ENCODE measurements around the gene TRIM66. TPM values are rescaled to one million over a fixed set of nuclear protein-coding genes. Genes with fewer than 3 reads are reported as not detected.

Gene TRIM66
- total and polyA plus RNA-seq, 10 of the 15 experiments (the other 5 are each of a cell fraction or from before 2014, with no cell fraction given), result 1.7 to 14.5 (median 7.4) TPM

- H3K9ac ChIP-seq (ENCODE audit: control insufficient read depth, insufficient read depth, low read length), result no peak overlapping the region
- in situ Hi-C loops (cut with MboI), result no loop called here
- intact Hi-C loops (cut with micrococcal nuclease; ENCODE audit: unreplicated experiment), result no loop called here
- H3K27me3 ChIP-seq (replicated peaks in 1 of 2; ENCODE audit: control insufficient read depth in 2 of 2, insufficient read depth in 2 of 2, low read length in 1 of 2), result no peaks in the 10 kb centered on the region
- H3K9me3 ChIP-seq (replicated peaks; ENCODE audit: control insufficient read depth, insufficient read depth, low read length), result no peaks in the 10 kb centered on the region
- BruUV-seq (replicated peaks), result no TSS peak
- CTCF ChIA-PET, result no interaction called here
- ATAC-seq (no peak), DNase-seq (ENCODE audit: low read depth, low spot score) (no peak), FAIRE-seq (no peak)
- POLR2A ChIA-PET, result no interaction called here
- H3K27ac ChIP-seq (ENCODE audit: control insufficient read depth, insufficient read depth), result no peak overlapping the region
- SMC1A ChIA-PET (ENCODE audit: uncharacterized antibody, unreplicated experiment), result no interaction called here
- H4K20me1 ChIP-seq (ENCODE audit: control insufficient read depth, insufficient read depth), result no peaks in the 10 kb centered on the region
- peaks cover 0 to 15% of the 10 kb centered on the region in 2 experiments; a peak in 2 of 4 replicates for H3K36me3 ChIP-seq (ENCODE audit: control insufficient read depth in 2 of 2, insufficient read depth in 2 of 2, low read length in 1 of 2)
- H3K4me3 ChIP-seq, result no peak overlapping the region
- WGBS (ENCODE audit: insufficient coverage, insufficient replicate concordance, low lambda C conversion rate, missing lambda C conversion rate), result 61% methylated on average over 4 of the region's 4 CpGs
- RAD21 ChIA-PET (ENCODE audit: unreplicated experiment), result no interaction called here
- no peaks in the 10 kb centered on the region for H3K79me2 ChIP-seq (ENCODE audit: control insufficient read depth, insufficient read depth, low read length)
- no peak overlapping the region for H2AFZ ChIP-seq (ENCODE audit: control insufficient read depth, low read depth, low read length)
- H3K4me1 ChIP-seq (ENCODE audit: control insufficient read depth, insufficient read depth, low read length), result no peaks in the 10 kb centered on the region
- H3K4me2 ChIP-seq (ENCODE audit: control insufficient read depth, insufficient read depth), result no peak overlapping the region
- TF ChIP-seq TAF1 (IDR thresholded peaks at IDR 0.05; ENCODE audit: borderline replicate concordance, low read depth, low read length), result no peak
- no peak for TF ChIP-seq SMARCA5 (IDR thresholded peaks at IDR 0.05)
- TF ChIP-seq, protein P1, sequence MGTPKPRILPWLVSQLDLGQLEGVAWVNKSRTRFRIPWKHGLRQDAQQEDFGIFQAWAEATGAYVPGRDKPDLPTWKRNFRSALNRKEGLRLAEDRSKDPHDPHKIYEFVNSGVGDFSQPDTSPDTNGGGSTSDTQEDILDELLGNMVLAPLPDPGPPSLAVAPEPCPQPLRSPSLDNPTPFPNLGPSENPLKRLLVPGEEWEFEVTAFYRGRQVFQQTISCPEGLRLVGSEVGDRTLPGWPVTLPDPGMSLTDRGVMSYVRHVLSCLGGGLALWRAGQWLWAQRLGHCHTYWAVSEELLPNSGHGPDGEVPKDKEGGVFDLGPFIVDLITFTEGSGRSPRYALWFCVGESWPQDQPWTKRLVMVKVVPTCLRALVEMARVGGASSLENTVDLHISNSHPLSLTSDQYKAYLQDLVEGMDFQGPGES (IDR thresholded peaks at IDR 0.05), result no peak
- no peak for TF ChIP-seq SIN3A (IDR thresholded peaks at IDR 0.05; ENCODE audit: low read depth, low read length)
- TF ChIP-seq POLR2A (IDR thresholded peaks at IDR 0.05; ENCODE audit: low read depth, low read length), result no peak
- TF ChIP-seq FOXK2 (IDR thresholded peaks at IDR 0.05), result no peak
- no peak for TF ChIP-seq EED (IDR thresholded peaks at IDR 0.05; ENCODE audit: low read depth)
- TF ChIP-seq RAD21 (IDR thresholded peaks at IDR 0.05; ENCODE audit: insufficient read depth, low read depth, low read length), result no peak
- TF ChIP-seq WRNIP1 (IDR thresholded peaks at IDR 0.05; ENCODE audit: borderline replicate concordance, low read depth, low read length), result no peak
- TF ChIP-seq POLR2AphosphoS2 (IDR thresholded peaks at IDR 0.05; ENCODE audit: low read depth, low read length), result no peak
- no peak for TF ChIP-seq REST (IDR thresholded peaks at IDR 0.05; ENCODE audit: low read depth, low read length)
- TF ChIP-seq, protein P2, sequence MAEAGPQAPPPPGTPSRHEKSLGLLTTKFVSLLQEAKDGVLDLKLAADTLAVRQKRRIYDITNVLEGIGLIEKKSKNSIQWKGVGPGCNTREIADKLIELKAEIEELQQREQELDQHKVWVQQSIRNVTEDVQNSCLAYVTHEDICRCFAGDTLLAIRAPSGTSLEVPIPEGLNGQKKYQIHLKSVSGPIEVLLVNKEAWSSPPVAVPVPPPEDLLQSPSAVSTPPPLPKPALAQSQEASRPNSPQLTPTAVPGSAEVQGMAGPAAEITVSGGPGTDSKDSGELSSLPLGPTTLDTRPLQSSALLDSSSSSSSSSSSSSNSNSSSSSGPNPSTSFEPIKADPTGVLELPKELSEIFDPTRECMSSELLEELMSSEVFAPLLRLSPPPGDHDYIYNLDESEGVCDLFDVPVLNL (IDR thresholded peaks at IDR 0.05; ENCODE audit: low read depth, low read length), result no peak
- TF ChIP-seq TCF3 (IDR thresholded peaks at IDR 0.05; ENCODE audit: borderline replicate concordance, insufficient read depth, low read depth, low read length), result no peak
- TF ChIP-seq TCF12 (IDR thresholded peaks at IDR 0.05; ENCODE audit: low read depth, low read length), result no peak
- TF ChIP-seq PAX5 (IDR thresholded peaks at IDR 0.05; ENCODE audit: borderline replicate concordance, low read depth, low read length), result no peak
- TF ChIP-seq, protein P3, sequence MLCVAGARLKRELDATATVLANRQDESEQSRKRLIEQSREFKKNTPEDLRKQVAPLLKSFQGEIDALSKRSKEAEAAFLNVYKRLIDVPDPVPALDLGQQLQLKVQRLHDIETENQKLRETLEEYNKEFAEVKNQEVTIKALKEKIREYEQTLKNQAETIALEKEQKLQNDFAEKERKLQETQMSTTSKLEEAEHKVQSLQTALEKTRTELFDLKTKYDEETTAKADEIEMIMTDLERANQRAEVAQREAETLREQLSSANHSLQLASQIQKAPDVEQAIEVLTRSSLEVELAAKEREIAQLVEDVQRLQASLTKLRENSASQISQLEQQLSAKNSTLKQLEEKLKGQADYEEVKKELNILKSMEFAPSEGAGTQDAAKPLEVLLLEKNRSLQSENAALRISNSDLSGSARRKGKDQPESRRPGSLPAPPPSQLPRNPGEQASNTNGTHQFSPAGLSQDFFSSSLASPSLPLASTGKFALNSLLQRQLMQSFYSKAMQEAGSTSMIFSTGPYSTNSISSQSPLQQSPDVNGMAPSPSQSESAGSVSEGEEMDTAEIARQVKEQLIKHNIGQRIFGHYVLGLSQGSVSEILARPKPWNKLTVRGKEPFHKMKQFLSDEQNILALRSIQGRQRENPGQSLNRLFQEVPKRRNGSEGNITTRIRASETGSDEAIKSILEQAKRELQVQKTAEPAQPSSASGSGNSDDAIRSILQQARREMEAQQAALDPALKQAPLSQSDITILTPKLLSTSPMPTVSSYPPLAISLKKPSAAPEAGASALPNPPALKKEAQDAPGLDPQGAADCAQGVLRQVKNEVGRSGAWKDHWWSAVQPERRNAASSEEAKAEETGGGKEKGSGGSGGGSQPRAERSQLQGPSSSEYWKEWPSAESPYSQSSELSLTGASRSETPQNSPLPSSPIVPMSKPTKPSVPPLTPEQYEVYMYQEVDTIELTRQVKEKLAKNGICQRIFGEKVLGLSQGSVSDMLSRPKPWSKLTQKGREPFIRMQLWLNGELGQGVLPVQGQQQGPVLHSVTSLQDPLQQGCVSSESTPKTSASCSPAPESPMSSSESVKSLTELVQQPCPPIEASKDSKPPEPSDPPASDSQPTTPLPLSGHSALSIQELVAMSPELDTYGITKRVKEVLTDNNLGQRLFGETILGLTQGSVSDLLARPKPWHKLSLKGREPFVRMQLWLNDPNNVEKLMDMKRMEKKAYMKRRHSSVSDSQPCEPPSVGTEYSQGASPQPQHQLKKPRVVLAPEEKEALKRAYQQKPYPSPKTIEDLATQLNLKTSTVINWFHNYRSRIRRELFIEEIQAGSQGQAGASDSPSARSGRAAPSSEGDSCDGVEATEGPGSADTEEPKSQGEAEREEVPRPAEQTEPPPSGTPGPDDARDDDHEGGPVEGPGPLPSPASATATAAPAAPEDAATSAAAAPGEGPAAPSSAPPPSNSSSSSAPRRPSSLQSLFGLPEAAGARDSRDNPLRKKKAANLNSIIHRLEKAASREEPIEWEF (IDR thresholded peaks at IDR 0.05; ENCODE audit: insufficient replicate concordance, low read depth, low read length), result no peak
Observed at GRCh38 chr11:8654503-8654902, 28.0 kb downstream of the TRIM66 start.

All from GM12878 (cell line).